Stimulated activated CD8-positive, alpha-beta memory T cell treated with anti-CD3 and anti-CD28 coated beads, Interleukin-7, amount 100 ng/mL, for 24 hours (primary cell): Measurements from ENCODE around the gene HJURP.

Source experiments
- DNase-seq: peaks from one replicate; pipeline ENCODE4 v3.0.0-alpha.2; 2020; ENCODE audit warnings: low read depth

HJURP gene

DNA sequence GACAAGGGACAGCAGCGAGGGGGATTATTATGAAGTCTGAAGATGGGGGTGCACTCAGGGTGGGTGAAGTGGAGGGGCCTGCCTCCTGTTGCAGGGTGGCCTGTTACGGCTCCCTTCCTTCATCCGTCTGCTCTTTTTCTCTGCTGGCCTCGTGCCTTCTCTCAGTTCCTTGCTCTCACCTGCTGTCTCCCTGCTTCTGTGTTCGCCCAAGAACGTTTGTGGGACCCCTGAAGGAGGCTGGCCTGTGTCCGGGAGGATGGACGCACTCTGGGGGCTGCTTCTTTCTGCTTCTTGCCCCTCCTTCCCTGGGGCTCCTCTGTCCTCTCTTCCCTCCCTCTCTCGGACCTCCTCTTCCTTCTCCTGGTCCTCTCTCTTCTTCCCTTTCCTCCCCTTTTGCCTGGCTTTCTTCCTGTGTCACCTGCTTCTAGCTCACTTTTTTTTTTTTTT, 62.4 kb downstream of the HJURP start:
- no peak for DNase-seq

DNA sequence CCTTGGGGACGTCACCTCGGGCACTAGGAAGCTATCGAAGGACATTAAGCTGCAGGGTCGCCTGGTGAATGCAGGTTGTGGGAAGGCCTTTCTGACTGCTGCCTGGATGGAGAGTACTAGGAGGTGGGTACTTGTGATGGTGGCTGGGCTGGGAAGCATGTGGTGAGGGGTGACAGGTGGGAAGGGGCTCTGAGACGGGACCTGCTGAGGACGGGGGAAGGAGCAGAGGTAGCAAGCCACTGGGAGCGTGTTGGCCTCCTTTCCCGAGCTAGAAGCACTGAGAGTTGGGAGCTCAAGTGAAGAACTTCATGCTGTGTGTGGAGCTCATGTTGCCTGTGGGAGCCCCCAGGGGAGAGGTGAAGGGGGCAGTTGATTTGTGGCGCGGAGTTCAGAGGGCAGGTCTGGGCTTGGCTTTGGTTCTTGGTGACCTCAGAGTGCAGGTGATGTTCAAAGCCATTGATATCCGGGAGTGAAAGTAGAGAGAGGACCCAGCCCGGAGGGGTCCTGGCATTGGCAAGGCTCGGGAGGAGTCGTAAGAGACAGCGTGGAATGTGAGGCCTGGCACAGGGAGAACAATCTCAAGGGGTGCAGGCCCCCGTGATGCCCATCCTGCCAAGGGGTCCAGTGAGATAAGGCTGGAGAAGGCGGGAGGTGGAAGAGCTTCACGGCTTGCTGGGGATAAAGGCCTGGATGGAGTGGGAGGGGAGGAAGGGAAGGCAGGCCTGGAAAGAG, 63.0 kb downstream of the HJURP start:
- DNase-seq: no peak

DNA sequence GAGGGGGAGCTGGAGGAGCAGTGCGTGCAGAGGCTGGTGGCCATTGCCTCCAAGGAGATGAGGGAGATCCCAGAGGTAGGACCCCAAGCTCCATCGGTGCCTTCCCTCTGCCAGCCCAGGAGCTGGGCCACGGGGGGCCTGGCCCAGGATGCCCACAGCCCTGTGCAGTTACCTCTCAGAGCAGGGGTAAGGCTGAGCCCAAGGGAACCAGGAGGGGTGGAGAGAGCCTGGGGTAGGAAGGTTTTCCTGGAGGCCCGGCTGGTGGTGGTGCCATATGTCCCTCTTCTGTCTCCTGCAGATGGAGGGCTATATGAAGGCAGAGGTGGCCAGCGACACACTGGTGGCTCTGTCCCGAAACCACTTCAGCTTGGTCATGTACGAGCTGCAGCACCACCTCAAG, 64.8 kb downstream of the HJURP start:
- DNase-seq: no peak
